ENCODE measurements around the gene TCAIM. TPM values are rescaled to one million over a fixed set of nuclear protein-coding genes. Genes with fewer than 3 reads are reported as not detected.

The TCAIM gene
- total RNA-seq, 3 donors from 2014 or later: 19.7 to 25.2 (median 24.2) TPM

DNA sequence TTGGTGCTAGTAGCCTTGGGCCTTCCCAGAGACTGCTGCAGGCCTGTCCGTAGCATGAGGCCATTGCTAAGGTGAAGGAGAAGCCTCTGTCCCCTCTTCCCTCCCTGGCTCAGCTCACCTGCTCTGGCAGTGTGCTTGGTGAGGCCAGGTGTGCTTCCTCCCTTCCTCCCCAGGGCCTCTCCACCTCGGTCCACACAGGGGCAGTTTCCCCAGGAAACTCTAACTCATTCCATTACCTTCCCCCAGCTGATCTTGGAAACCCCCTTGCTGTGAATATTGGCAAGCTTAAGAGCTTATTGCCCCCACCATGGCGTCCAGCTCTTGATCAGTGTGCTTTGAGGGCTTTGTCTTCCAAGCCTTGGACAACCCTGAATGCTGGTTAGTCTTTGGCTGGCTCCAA, 86.2 kb downstream of the TCAIM start:
- Histone ChIP-seq H3K4me3 (no peak overlapping the region), H3K9me3 (no peaks in the 10 kb centered on the region), H3K27ac (no peak overlapping the region), H3K36me3 (no peaks in the 10 kb centered on the region), H3K27me3 (no peaks in the 10 kb centered on the region), H3K4me1 (no peaks in the 10 kb centered on the region)
- intact Hi-C loops (cut with DNase I; ENCODE audit: low total_unique reads): no loop called here
- TF ChIP-seq POLR2A (IDR thresholded peaks at IDR 0.05) (no peak), CTCF (IDR thresholded peaks at IDR 0.05) (no peak), POLR2AphosphoS5 (IDR thresholded peaks at IDR 0.05) (no peak)
- no peak for DNase-seq (ENCODE audit: low spot score in 2 of 2)

GRCh38 chr3:44427683-44428082, 89.1 kb downstream of the TCAIM start:
- no peaks in the 10 kb centered on the region for H3K27me3 ChIP-seq
- intact Hi-C loops (cut with DNase I; ENCODE audit: low total_unique reads): no loop called here
- DNase-seq (ENCODE audit: low spot score in 2 of 2): no peak
- no peak overlapping the region for H3K27ac ChIP-seq
- no peaks in the 10 kb centered on the region for H3K4me1 ChIP-seq
- no peak overlapping the region for H3K4me3 ChIP-seq
- H3K9me3 ChIP-seq: no peaks in the 10 kb centered on the region
- TF ChIP-seq CTCF (IDR thresholded peaks at IDR 0.05) (no peak), POLR2A (IDR thresholded peaks at IDR 0.05) (no peak), POLR2AphosphoS5 (IDR thresholded peaks at IDR 0.05) (no peak)
- no peaks in the 10 kb centered on the region for H3K36me3 ChIP-seq

DNA sequence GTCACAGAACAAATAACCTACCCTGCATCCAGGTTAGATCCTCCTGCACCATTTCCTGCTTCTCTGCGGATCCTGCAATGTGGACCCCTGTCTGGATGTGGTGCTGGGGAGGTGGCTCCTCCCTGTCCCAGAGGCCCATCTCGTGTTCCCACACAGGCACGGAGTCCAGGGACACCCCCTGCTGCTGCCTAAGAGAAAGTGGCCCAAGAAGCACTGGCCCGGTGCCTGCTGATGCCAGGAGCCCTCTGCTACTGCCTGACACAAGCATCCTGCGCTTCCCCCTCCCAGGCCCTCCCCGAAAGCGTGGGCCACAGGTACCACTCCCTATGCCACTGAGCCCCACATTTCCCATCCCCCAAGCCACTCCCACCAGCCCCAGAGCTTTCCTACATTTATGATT, 90.3 kb downstream of the TCAIM start:
- no peak overlapping the region for H3K27ac ChIP-seq
- DNase-seq (ENCODE audit: low spot score in 2 of 2): no peak
- TF ChIP-seq POLR2AphosphoS5 (IDR thresholded peaks at IDR 0.05): no peak
- TF ChIP-seq POLR2A (IDR thresholded peaks at IDR 0.05): no peak
- TF ChIP-seq CTCF (IDR thresholded peaks at IDR 0.05): no peak
- intact Hi-C loops (cut with DNase I; ENCODE audit: low total_unique reads): no loop called here
- no peaks in the 10 kb centered on the region for H3K27me3 ChIP-seq
- no peaks in the 10 kb centered on the region for H3K36me3 ChIP-seq
- no peak overlapping the region for H3K4me3 ChIP-seq
- no peaks in the 10 kb centered on the region for H3K9me3 ChIP-seq
- H3K4me1 ChIP-seq: no peaks in the 10 kb centered on the region

DNA sequence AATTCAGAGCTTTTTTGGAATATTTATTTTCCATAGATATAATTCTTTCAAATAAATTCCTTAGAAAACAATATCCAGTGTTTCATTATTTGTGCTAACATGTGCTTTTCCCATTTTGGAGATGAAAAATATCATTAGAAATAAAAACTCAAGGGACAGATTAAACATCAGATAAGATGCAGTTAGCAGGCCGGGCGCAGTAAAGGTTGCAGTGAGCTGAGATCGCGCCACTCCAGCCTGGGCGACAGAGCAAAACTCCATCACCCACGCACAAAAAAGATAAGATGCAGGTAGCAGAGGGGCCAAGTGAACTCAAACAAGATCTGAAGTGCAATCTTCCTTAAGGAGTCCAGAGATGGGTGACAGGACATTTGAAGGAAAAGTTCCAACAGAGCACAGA, 90.9 kb downstream of the TCAIM start:
- Histone ChIP-seq H3K27me3 (no peaks in the 10 kb centered on the region), H3K4me1 (no peaks in the 10 kb centered on the region), H3K4me3 (no peak overlapping the region), H3K9me3 (no peaks in the 10 kb centered on the region), H3K27ac (no peak overlapping the region), H3K36me3 (no peaks in the 10 kb centered on the region)
- TF ChIP-seq POLR2AphosphoS5 (IDR thresholded peaks at IDR 0.05): no peak
- no peak for TF ChIP-seq CTCF (IDR thresholded peaks at IDR 0.05)
- no peak for TF ChIP-seq POLR2A (IDR thresholded peaks at IDR 0.05)
- intact Hi-C loops (cut with DNase I; ENCODE audit: low total_unique reads): no loop called here
- DNase-seq (ENCODE audit: low spot score in 2 of 2): no peak

GRCh38 chr3:44430466-44430865, 91.9 kb downstream of the TCAIM start:
- Histone ChIP-seq H3K9me3 (no peaks in the 10 kb centered on the region), H3K4me1 (no peaks in the 10 kb centered on the region), H3K27me3 (no peaks in the 10 kb centered on the region), H3K36me3 (no peaks in the 10 kb centered on the region), H3K4me3 (no peak overlapping the region), H3K27ac (no peak overlapping the region)
- TF ChIP-seq POLR2A (IDR thresholded peaks at IDR 0.05) (no peak), POLR2AphosphoS5 (IDR thresholded peaks at IDR 0.05) (no peak), CTCF (IDR thresholded peaks at IDR 0.05) (no peak)
- intact Hi-C loops (cut with DNase I; ENCODE audit: low total_unique reads): no loop called here
- DNase-seq (ENCODE audit: low spot score in 2 of 2): no peak

Measured in breast epithelium (tissue), 4 donors.